Stimulated activated CD4-positive, alpha-beta T cell treated with anti-CD3 and anti-CD28 coated beads, Interleukin-4, amount 100 ng/mL, for 1 hour (primary cell): ENCODE results near the gene SLC7A1.

Experiments used
- DNase-seq: peaks from one replicate; pipeline ENCODE4 v3.0.0-alpha.2; 2020

SLC7A1 gene

GRCh38 chr13:29582171-29582570 lies 13.3 kb downstream of the SLC7A1 start:
- no peak for DNase-seq

- DNase-seq = no peak
Measured at GRCh38 chr13:29581666-29582065, 13.8 kb downstream of the SLC7A1 start.

DNA sequence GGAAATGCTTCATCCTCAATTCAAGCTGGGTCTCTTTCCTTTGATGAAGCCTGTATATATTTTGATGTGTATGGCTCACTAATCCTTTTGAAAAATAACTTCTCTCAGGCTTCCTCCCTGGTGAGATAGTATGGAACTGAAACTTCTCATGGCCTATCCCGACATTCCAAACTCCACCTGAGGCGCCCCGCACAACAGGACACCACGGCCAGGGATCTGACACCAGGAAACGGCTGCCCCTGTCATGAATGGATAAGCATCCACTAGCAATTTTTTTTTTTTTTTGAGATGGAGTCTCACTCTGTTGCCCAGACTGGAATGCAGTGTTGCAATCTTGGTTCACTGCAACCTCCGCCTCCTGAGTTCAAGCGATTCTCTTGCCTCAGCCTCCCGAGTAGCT lies 16.4 kb downstream of the SLC7A1 start:
- no peak for DNase-seq

DNA sequence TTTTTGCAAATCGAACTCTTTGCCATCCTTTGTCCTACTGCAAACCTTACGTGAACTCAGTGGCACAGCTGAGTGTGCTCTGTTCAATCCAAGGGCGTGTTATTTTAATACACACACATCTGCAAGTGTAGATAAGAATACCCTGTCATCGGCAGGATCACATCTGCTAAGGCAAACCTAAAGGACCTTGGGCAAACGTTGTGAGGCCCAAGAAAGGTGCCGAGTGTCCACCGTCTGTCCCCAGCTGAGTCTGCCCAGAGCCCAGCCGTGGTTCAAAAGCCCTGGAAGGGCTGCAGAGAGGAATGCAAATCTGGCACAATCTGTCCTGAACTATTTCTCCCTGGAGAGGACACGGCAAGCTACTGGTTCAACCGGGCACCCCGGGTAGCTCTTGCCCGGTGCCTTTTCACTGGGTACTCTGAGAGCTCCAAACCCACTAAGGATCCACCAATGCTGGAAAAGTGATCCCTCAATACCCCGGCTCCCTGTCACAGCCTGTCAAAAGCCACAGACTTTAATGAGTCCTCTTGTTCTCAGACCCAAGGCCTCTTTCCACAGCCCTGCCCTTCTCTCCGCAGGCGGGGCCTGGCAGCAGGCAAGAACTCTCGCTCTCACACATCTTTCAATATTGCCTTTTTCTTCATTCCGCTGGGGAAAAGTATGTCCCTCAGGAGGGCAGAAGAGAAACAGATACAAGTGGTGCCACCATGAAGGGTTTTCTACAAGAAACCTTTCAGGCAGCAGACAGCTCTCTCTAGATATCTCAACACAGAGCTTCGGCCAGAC lies 17.0 kb downstream of the SLC7A1 start:
- no peak for DNase-seq

DNA sequence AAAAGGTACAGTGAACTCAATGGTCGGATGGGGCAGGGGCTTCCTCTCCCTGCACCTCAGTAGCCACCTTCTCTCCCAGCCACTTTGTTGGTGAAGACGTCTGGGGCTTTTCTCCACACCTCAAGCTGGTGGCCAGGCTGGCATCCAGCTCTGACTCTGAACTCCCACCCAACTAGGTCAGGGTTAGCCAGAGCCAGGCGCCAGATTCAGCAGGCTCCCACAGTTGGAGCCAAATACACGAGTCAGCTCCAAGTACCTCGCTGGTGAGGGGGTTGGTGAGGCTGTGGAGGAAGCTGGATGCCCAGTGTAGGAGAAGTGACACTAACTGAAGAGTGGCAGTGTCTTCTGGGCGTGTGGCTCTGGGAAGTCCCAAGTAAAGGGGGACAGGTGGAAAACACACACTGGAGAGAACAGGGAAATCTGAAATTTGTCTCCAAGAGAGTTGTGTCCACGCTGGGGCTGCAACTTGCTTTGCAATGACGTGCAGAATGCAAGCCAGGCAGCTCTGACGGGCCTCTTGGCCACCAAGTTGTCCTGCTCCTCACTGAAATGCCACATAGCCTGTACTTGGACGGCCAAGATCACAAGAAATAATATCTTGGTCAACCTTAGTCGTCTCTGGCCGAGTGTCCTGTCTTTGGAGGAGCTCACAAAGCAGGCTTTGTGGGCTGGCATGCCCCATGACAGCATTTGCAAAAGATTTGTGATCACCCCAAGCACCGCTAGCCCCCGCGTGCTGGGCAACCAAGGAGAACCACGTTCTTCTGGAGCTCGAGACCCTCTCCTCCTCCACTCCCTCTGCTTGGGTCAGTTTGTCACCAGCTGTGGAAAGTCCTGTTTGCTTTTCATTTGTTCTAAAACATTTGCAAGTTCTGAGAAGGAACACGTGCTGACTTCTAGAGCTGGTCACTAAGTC lies 18.1 kb downstream of the SLC7A1 start:
- no peak for DNase-seq

GRCh38 chr13:29576581-29576980 lies 18.9 kb downstream of the SLC7A1 start:
- DNase-seq = no peak

- no peak for DNase-seq
Measured at GRCh38 chr13:29575098-29575497, 20.4 kb downstream of the SLC7A1 start.

- DNase-seq = no peak
Measured at GRCh38 chr13:29573190-29573589, 22.3 kb downstream of the SLC7A1 start.

DNA sequence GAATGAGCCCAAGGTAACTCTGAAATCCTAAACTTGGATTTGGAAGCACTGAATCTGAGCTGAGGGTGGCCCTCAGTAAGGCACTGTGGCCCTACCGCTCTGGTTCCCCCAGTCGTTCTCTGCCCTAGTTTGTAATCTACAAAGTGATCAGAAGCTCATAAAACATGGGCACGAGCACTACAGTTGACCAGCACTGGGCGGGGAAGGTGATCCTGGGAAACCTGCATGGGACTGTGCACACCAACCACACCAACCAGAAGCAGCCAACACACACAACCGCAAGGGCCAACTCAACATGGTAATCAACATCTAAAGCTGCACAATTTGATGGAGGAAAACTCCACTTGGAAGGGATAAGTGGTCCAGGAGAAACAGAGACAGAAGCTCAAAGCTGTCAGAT lies 22.9 kb downstream of the SLC7A1 start:
- no peak for DNase-seq

GRCh38 chr13:29571876-29572570 lies 23.5 kb downstream of the SLC7A1 start:
- no peak for DNase-seq

GRCh38 chr13:29570051-29570654 lies 25.3 kb downstream of the SLC7A1 start:
- DNase-seq = no peak

DNA sequence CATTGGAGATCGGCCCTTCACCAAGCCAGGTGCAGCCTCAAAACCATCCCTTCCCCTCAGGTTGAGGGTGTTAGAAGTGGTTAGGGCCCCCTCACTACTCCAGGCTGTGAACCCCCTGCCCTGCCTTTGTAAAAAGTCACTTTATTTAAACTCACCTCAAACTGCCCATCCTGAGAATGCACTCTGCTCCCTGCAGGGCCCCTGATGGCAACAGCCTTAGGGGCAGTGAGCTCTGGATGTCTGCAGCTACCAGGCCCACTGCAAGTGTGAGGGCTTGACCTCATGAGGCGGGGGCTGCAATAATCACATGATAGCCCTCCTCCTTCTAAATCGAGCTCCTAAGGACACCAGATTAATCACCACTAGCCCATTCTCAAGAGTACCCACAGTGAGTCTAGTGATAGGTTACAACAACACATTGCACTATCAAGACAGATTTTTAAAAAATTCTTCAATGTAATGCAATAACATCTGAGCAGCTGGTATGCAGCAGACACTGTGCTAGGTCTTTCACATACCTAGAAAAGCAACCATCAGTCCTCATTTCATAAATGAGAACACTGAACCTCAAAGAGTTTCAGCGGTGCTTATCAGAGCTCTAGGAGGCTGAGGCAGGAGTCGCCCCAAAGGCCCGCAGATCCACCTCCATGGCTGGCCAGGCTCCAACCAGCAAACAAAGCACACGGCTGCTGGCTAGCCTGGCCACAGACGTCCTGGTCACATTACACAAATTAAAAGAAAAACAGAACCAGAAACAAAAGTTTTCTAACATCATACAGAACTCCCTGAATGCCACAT lies 26.0 kb downstream of the SLC7A1 start:
- DNase-seq = no peak

- no peak for DNase-seq
Measured at GRCh38 chr13:29568731-29569130, 26.8 kb downstream of the SLC7A1 start.

GRCh38 chr13:29567411-29567810 lies 28.1 kb downstream of the SLC7A1 start:
- DNase-seq = no peak

- DNase-seq = no peak
Measured at GRCh38 chr13:29566206-29566605, 29.3 kb downstream of the SLC7A1 start.

- DNase-seq = no peak
Measured at GRCh38 chr13:29564818-29565217, 30.7 kb downstream of the SLC7A1 start.

DNA sequence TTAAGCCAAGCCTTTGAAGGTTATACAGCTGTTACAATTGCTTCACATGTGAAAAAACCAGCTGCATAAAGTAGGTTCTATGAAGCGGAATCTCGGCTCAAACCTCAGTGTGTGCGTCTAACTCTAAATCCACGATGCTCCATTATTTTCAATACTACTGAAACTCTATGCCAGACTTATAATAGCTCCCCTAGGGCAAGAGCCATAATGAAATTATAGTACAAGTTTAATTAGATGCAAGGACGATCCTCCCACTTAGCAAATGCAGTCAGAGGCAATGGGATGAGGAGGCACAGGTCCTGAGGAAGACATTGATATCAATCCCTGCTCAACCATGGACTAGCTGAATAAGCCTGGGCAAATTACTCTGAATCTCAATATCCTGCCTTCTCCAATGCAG lies 31.1 kb downstream of the SLC7A1 start:
- DNase-seq = no peak

GRCh38 chr13:29563941-29564340 lies 31.5 kb downstream of the SLC7A1 start:
- no peak for DNase-seq

- DNase-seq = no peak
Measured at GRCh38 chr13:29562786-29563438, 32.6 kb downstream of the SLC7A1 start.

GRCh38 chr13:29561918-29562317 lies 33.6 kb downstream of the SLC7A1 start:
- no peak for DNase-seq

GRCh38 chr13:29556742-29557141 lies 38.7 kb downstream of the SLC7A1 start:
- no peak for DNase-seq

DNA sequence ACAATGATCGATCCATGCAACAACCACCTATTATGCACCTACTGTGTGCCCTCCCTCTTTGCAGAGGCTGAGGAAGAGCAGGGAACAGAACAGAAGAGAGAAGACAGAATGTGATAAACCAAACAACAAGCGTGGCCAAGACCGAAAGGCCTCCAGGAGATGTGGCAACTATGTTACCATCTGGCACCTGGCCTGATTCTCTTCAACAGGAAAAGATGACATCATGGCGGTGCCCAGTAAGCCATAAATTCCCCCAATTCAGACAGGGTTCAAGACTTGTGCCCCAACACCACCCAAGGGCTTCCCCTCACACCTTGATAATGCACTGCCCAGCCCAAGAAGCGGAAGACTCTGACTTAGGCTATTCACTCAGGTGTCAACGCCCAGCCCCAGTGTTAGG lies 44.3 kb downstream of the SLC7A1 start:
- DNase-seq = no peak
